H9 (cell line): Measurements from ENCODE around the gene NKD1. TPM values are rescaled to one million over a fixed set of nuclear protein-coding genes. Genes with fewer than 3 reads are reported as not detected.

Experiments used
- DNase-seq: peaks from one replicate; pipeline ENCODE4 v3.0.0-alpha.2; 2017
- H2AFZ ChIP-seq: one replicate; pipeline ENCODE4 v1.6.1; 2013; ENCODE audit warnings: mild to moderate bottlenecking, low read length, control low read depth, moderate library complexity
- H2AK5ac ChIP-seq: 2 replicates; pipeline ENCODE4 v1.6.1; 2013; ENCODE audit warnings: low read length, control low read depth, mixed read lengths; ENCODE audit not compliant: insufficient read length
- H2BK120ac ChIP-seq: one replicate; pipeline ENCODE4 v1.6.1; 2013; ENCODE audit warnings: low read depth, mild to moderate bottlenecking, low read length, control low read depth, inconsistent platforms; ENCODE audit not compliant: poor library complexity, severe bottlenecking
- H2BK12ac ChIP-seq: 2 replicates; pipeline ENCODE4 v1.6.1; 2013; ENCODE audit warnings: low read length, control low read depth, mixed read lengths, low read depth; ENCODE audit not compliant: insufficient read length
- H2BK15ac ChIP-seq: 2 replicates; pipeline ENCODE4 v1.6.1; 2013; ENCODE audit warnings: low read depth, low read length, control low read depth
- H2BK20ac ChIP-seq: one replicate; pipeline ENCODE4 v1.6.1; 2013; ENCODE audit warnings: low read depth, mild to moderate bottlenecking, low read length, control low read depth, inconsistent platforms; ENCODE audit not compliant: poor library complexity, severe bottlenecking
- H2BK5ac ChIP-seq: 2 replicates; pipeline ENCODE4 v1.6.1; 2013; ENCODE audit warnings: low read length, control low read depth, mixed read lengths; ENCODE audit not compliant: insufficient read length
- H3K14ac ChIP-seq: 2 replicates; pipeline ENCODE4 v1.6.1; 2013; ENCODE audit warnings: low read length, control low read depth; ENCODE audit not compliant: insufficient read depth
- H3K18ac ChIP-seq: 2 replicates; pipeline ENCODE4 v1.6.1; 2013; ENCODE audit warnings: low read depth, mild to moderate bottlenecking, mixed read lengths, low read length, control low read depth; ENCODE audit not compliant: insufficient read length
- H3K23ac ChIP-seq: 2 replicates; pipeline ENCODE4 v1.6.1; 2013; ENCODE audit warnings: low read length, control low read depth, mixed read lengths, low read depth; ENCODE audit not compliant: insufficient read length
- H3K23me2 ChIP-seq: 2 replicates; pipeline ENCODE4 v1.6.1; 2013; ENCODE audit warnings: low read depth, mild to moderate bottlenecking, mixed read lengths, low read length, control low read depth; ENCODE audit not compliant: insufficient read length, poor library complexity, severe bottlenecking
- H3K27ac ChIP-seq: 2 replicates; pipeline ENCODE4 v1.5.1; 2013; ENCODE audit warnings: low read length, control low read depth, mixed read lengths, low read depth; ENCODE audit not compliant: insufficient read length
- H3K27me3 ChIP-seq: 2 replicates; pipeline ENCODE4 v1.6.1; 2013; ENCODE audit warnings: low read length, control low read depth, inconsistent platforms; ENCODE audit not compliant: insufficient read depth
- H3K4ac ChIP-seq: 2 replicates; pipeline ENCODE4 v1.6.1; 2013; ENCODE audit warnings: low read depth, mild to moderate bottlenecking, control low read depth, inconsistent platforms, low read length, moderate library complexity
- H3K4me1 ChIP-seq: 2 replicates; pipeline ENCODE4 v1.6.1; 2013; ENCODE audit warnings: low read length, control low read depth, inconsistent platforms; ENCODE audit not compliant: insufficient read depth
- H3K4me2 ChIP-seq: 2 replicates; pipeline ENCODE4 v1.6.1; 2013; ENCODE audit warnings: low read length, control low read depth, mixed read lengths; ENCODE audit not compliant: insufficient read length, insufficient read depth
- H3K56ac ChIP-seq: 2 replicates; pipeline ENCODE4 v1.6.1; 2013; ENCODE audit warnings: low read depth, mild to moderate bottlenecking, mixed read lengths, low read length, control low read depth; ENCODE audit not compliant: insufficient read length
- H3K79me1 ChIP-seq: 2 replicates; pipeline ENCODE4 v1.6.1; 2013; ENCODE audit warnings: low read depth, mild to moderate bottlenecking, moderate library complexity, low read length, control low read depth, inconsistent platforms; ENCODE audit not compliant: insufficient read depth, poor library complexity, severe bottlenecking
- H3K79me2 ChIP-seq: 2 replicates; pipeline ENCODE4 v1.6.1; 2013; ENCODE audit warnings: low read length, control low read depth, inconsistent platforms; ENCODE audit not compliant: insufficient read depth
- H3K9ac ChIP-seq: 2 replicates; pipeline ENCODE4 v1.6.1; 2013; ENCODE audit warnings: low read length, control low read depth, mixed read lengths; ENCODE audit not compliant: insufficient read length; ENCODE audit errors: extremely low read depth
- H3K9me3 ChIP-seq: one replicate; pipeline ENCODE4 v1.6.1; 2013; ENCODE audit warnings: low read depth, low read length, inconsistent platforms; ENCODE audit not compliant: control insufficient read depth
- H3T11ph ChIP-seq: one replicate; pipeline ENCODE4 v1.6.1; 2013; ENCODE audit warnings: mild to moderate bottlenecking, low read length, control low read depth, inconsistent platforms
- H4K20me1 ChIP-seq: one replicate; pipeline ENCODE4 v1.6.1; 2013; ENCODE audit not compliant: control insufficient read depth, insufficient read length, insufficient read depth
- H4K5ac ChIP-seq: 2 replicates; pipeline ENCODE4 v1.6.1; 2013; ENCODE audit warnings: low read depth, mild to moderate bottlenecking, mixed read lengths, low read length, control low read depth; ENCODE audit not compliant: insufficient read length
- H4K8ac ChIP-seq: replicated peaks from 2 replicates; pipeline ENCODE4 v1.6.1; 2013; ENCODE audit warnings: low read length, control low read depth, mixed read lengths, low read depth; ENCODE audit not compliant: insufficient read length
- H4K91ac ChIP-seq: 2 replicates; pipeline ENCODE4 v1.6.1; 2013; ENCODE audit warnings: low read depth, mild to moderate bottlenecking, moderate library complexity, mixed read lengths, low read length, control low read depth; ENCODE audit not compliant: insufficient read length
- H3K27ac Mint-ChIP-seq, 3 experiments: 2 replicates in 2 of 3; 3 replicates in 1 of 3; pipeline ENCODE4 v1.8.0; 2020 to 2021; ENCODE audit warnings: mixed read lengths in 3 of 3, mild to moderate bottlenecking in 1 of 3, moderate library complexity in 1 of 3
- H3K27me3 Mint-ChIP-seq: 2 replicates; pipeline ENCODE4 v1.8.0; 2021; ENCODE audit warnings: low read depth, mild to moderate bottlenecking, moderate library complexity, mixed read lengths
- H3K36me3 Mint-ChIP-seq, 3 experiments: 2 replicates in 2 of 3; 3 replicates in 1 of 3; pipeline ENCODE4 v1.8.0; 2020 to 2021; ENCODE audit warnings: low read depth in 3 of 3, mixed read lengths in 3 of 3; ENCODE audit not compliant: insufficient read depth in 1 of 3
- H3K4me1 Mint-ChIP-seq, 2 experiments: 2 replicates each; pipeline ENCODE4 v1.8.0; 2020; ENCODE audit warnings: mixed read lengths in 2 of 2
- H3K4me3 Mint-ChIP-seq, 2 experiments: 2 replicates in 1 of 2; 3 replicates in 1 of 2; pipeline ENCODE4 v1.8.0; 2020 to 2021; ENCODE audit warnings: mild to moderate bottlenecking in 2 of 2, mixed read lengths in 2 of 2, moderate library complexity in 1 of 2
- H3K9me3 Mint-ChIP-seq, 2 experiments: 2 replicates in 1 of 2; 3 replicates in 1 of 2; pipeline ENCODE4 v1.8.0; 2020; ENCODE audit warnings: mild to moderate bottlenecking in 2 of 2, mixed read lengths in 2 of 2, moderate library complexity in 1 of 2
- CTCF ChIP-seq: fragments of 200-600 bp; sonication (generic); conservative IDR thresholded peaks from 3 replicates; pipeline ENCODE4 v1.8.0; 2021; ENCODE audit warnings: antibody characterized with exemption, mild to moderate bottlenecking
- WGBS: extraction: QIAGEN DNeasy Blood & Tissue Kit; methylation state at CpG from one replicate; pipeline ENCODE4 v1.1.7; 2013; ENCODE audit warnings: missing lambda C conversion rate, low lambda C conversion rate, mixed read lengths; ENCODE audit not compliant: insufficient read length; ENCODE audit errors: extremely low coverage; 5-methylcytosine and 5-hydroxymethylcytosine counted together
- total RNA-seq: library from RNA; stranded (reverse); gene quantifications from 2 replicates; pipeline ENCODE4 v1.2.1, GENCODE V29; 2021

The NKD1 gene
- total RNA-seq, 1 experiment from 2014 or later: 1.9 TPM

GRCh38 chr16:50601341-50601740 is 53.1 kb downstream of the NKD1 start:
- no peak overlapping the region for H3K27ac ChIP-seq
- no peak overlapping the region for H3K18ac ChIP-seq
- H3K14ac ChIP-seq: peak overlapping the region; percentile 42; the same call in 1 of the 2 replicates
- H3K27me3 ChIP-seq: no peaks in the 10 kb centered on the region
- H3K79me2 ChIP-seq: no peaks in the 10 kb centered on the region
- no peaks in the 10 kb centered on the region; the same call in 1 of the 2 replicates for H3K27me3 Mint-ChIP-seq
- no peak overlapping the region for H3T11ph ChIP-seq
- no peak overlapping the region for H2AK5ac ChIP-seq
- no peaks in the 10 kb centered on the region for H3K9me3 Mint-ChIP-seq
- no peaks in the 10 kb centered on the region for H3K9me3 ChIP-seq
- no peak overlapping the region for H3K4ac ChIP-seq
- H2AFZ ChIP-seq: no peak overlapping the region
- H2BK15ac ChIP-seq: no peak overlapping the region
- H3K27ac Mint-ChIP-seq: no peak overlapping the region
- H3K4me1 Mint-ChIP-seq: peaks cover 2 to 9% of the 10 kb centered on the region in 2 experiments; a peak in 3 of 4 replicates
- H3K23ac ChIP-seq: no peak overlapping the region
- WGBS: no CpG with 5 or more reads among the region's 12 CpGs
- DNase-seq: no peak
- no peak overlapping the region for H2BK20ac ChIP-seq
- no peak overlapping the region for H3K9ac ChIP-seq
- no peaks in the 10 kb centered on the region for H3K79me1 ChIP-seq
- no peak overlapping the region for H3K4me2 ChIP-seq
- no peak overlapping the region for H4K91ac ChIP-seq
- no peaks in the 10 kb centered on the region; a peak in 1 of 7 replicates for H3K36me3 Mint-ChIP-seq
- no peak for TF ChIP-seq CTCF
- no peaks in the 10 kb centered on the region for H4K20me1 ChIP-seq
- H2BK5ac ChIP-seq: no peak overlapping the region
- H3K4me3 Mint-ChIP-seq: no peak overlapping the region
- H2BK120ac ChIP-seq: no peak overlapping the region
- H2BK12ac ChIP-seq: no peak overlapping the region
- no peak overlapping the region for H3K56ac ChIP-seq
- H4K5ac ChIP-seq: no peak overlapping the region
- H3K23me2 ChIP-seq: no peaks in the 10 kb centered on the region
- H3K4me1 ChIP-seq: no peaks in the 10 kb centered on the region
- no peak overlapping the region for H4K8ac ChIP-seq
